Ovary (tissue), 9 donors: Measurements from ENCODE around the gene GXYLT2. TPM values are rescaled to one million over a fixed set of nuclear protein-coding genes. Genes with fewer than 3 reads are reported as not detected.
"Not testable (repeated sequence)": the region's sequence is repeated elsewhere in the genome, so short reads cannot be mapped to it uniquely, and the experiment has no call there.

Source experiments
- DNase-seq, 5 donors: peaks; one replicate each; pipeline ENCODE4 v3.0.0-alpha.2; 2019 to 2020
- H3K27ac ChIP-seq, 2 donors: fragments of 200-600 bp; one replicate each; pipeline versions ENCODE4 v1.5.1 to v1.8.0; 2019 to 2022
- H3K27me3 ChIP-seq: fragments of 200-600 bp; one replicate; pipeline ENCODE4 v1.8.0; 2022
- H3K36me3 ChIP-seq: fragments of 200-600 bp; sonication (generic); one replicate; pipeline ENCODE4 v1.5.1; 2019
- H3K4me1 ChIP-seq: one replicate; pipeline ENCODE4 v1.8.1; 2013; ENCODE audit warnings: mild to moderate bottlenecking, moderate library complexity; ENCODE audit not compliant: insufficient read depth
- H3K4me3 ChIP-seq: fragments of 200-600 bp; sonication (generic); one replicate; pipeline ENCODE4 v1.5.1; 2017
- H3K9me3 ChIP-seq, 2 donors: fragments of 200-600 bp in 1 of 2; sonication (generic) in 1 of 2; one replicate each; pipeline versions ENCODE4 v1.5.1 to v1.8.1; 2013 to 2019; ENCODE audit warnings: mild to moderate bottlenecking in 1 of 2, moderate library complexity in 1 of 2
- CTCF ChIP-seq, 3 donors: fragments of 450-650 bp in 2 of 3; fragments of 200-600 bp in 1 of 3; IDR thresholded peaks; one replicate each; pipeline versions ENCODE4 v1.5.1 to v1.8.0; 2016 to 2022; ENCODE audit warnings: antibody characterized with exemption in 3 of 3, mild to moderate bottlenecking in 1 of 3
- EP300 ChIP-seq: sonication (generic); formaldehyde crosslinking; IDR thresholded peaks from one replicate; pipeline ENCODE4 v1.6.1; 2017; ENCODE audit warnings: antibody characterized with exemption
- POLR2A ChIP-seq: fragments of 450-650 bp; IDR thresholded peaks from one replicate; pipeline ENCODE4 v1.6.1; 2017; ENCODE audit warnings: antibody characterized with exemption, mild to moderate bottlenecking, moderate library complexity
- WGBS, 3 donors: extraction: QIAGEN DNeasy Blood & Tissue Kit in 1 of 3; methylation state at CpG; one replicate each; pipeline versions ENCODE4 v1.1.5 to v1.1.7; 2013 to 2017; 5-methylcytosine and 5-hydroxymethylcytosine counted together
- intact Hi-C, 4 donors: fragments of 100-400 bp; cut with DNase I; formaldehyde crosslinking; loops; one replicate each; pipeline versions ENCODE4 v1.11.0 to v1.15.1; 2022 to 2023
- polyA plus RNA-seq, 2 donors: library from polyadenylated mRNA; stranded (reverse); fragments of 200-250 nt in 1 of 2; fragments of 350-450 nt in 1 of 2; fragmentation: Illumina TruSeq in 1 of 2; extraction: RNeasy Lipid Tissue Mini Kit (QIAGEN cat#74804) in 1 of 2; gene quantifications; one replicate each; pipeline ENCODE4 v1.2.3, GENCODE V29; 2013 to 2014
- total RNA-seq, 7 donors: library from RNA; depleted of rRNA in 2 of 7; stranded (reverse); fragments of >200 nt in 2 of 7; fragmentation: NEBNext Ultra II Directional in 3 of 7; extraction: Animal tissue kit (Norgen Biotek cat#: 25700) in 3 of 7; gene quantifications; one replicate each; pipeline versions ENCODE4 v1.1.0 to v1.2.4, GENCODE V29; 2016 to 2023
- donor health status: DM: no; HTN: no; CAD: no; lungs with moderate emphysema.
- donor health status: DM: no; HTN: no; CAD: no.
- donor health status: Bipolar disorder and iron deficiency.
- donor health status: DM: yes; HTN: yes; CAD: no.
- donor health status: DM: no; HTN: no; CAD: no.
- donor health status: DM: yes; HTN: yes; CAD: no.

The GXYLT2 gene
- total and polyA plus RNA-seq, 9 donors, result 9.4 to 86.0 (median 43.7) TPM

GRCh38 chr3:72914383-72914782 lies 26.5 kb downstream of the GXYLT2 start:
- intact Hi-C loops, result no loop called here
- no peaks in the 10 kb centered on the region for H3K36me3 ChIP-seq
- 93 to 99% (median 95%) methylated on average over 14 of the region's 14 CpGs for WGBS, 3 donors
- no peaks in the 10 kb centered on the region for H3K27me3 ChIP-seq
- no peak for TF ChIP-seq POLR2A
- no peak overlapping the region for H3K4me3 ChIP-seq
- H3K27ac ChIP-seq, result no peak overlapping the region
- DNase-seq, result no peak
- H3K9me3 ChIP-seq, result no peaks in the 10 kb centered on the region
- H3K4me1 ChIP-seq, result no peaks in the 10 kb centered on the region

DNA sequence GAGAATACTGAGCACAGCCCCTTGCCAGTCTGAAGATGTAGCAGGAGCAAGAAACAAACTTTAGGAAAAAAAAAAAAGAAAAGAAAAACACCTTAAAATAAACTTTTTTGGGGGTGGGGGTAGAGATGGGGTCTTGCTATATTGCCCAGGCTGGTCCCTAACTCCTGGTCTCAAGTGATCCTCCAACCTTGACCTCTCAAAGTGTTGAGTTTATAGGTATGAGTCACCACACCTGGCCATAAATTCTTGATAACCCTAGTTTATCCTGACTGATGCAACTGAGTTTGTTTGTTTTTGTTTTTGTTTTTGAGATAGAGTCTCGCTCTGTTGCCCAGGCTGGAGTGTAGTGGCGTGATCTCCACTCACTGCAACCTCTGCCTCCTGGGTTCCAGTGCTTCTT lies 28.4 kb downstream of the GXYLT2 start:
- intact Hi-C loops, result no loop called here
- DNase-seq, result no peak
- TF ChIP-seq POLR2A (no peak), EP300 (no peak), CTCF (IDR thresholded peaks at IDR 0.05) (no peak)

GRCh38 chr3:72919520-72919919 lies 31.7 kb downstream of the GXYLT2 start:
- H3K36me3 ChIP-seq, result no peaks in the 10 kb centered on the region
- no peaks in the 10 kb centered on the region for H3K9me3 ChIP-seq
- TF ChIP-seq CTCF (IDR thresholded peaks at IDR 0.05), result no peak
- no peak for TF ChIP-seq POLR2A
- TF ChIP-seq EP300, result no peak
- DNase-seq, result no peak
- H3K4me1 ChIP-seq, result no peaks in the 10 kb centered on the region
- H3K4me3 ChIP-seq, result no peak overlapping the region
- H3K27me3 ChIP-seq, result no peaks in the 10 kb centered on the region
- no peak overlapping the region for H3K27ac ChIP-seq
- WGBS, 3 donors, result 95 to 97% (median 95%) methylated on average over 8 of the region's 8 CpGs
- intact Hi-C loops, result no loop called here

More for the DNA sequence above, 28.4 kb downstream of the GXYLT2 start:
- Histone ChIP-seq H3K9me3 (no peaks in the 10 kb centered on the region), H3K36me3 (no peaks in the 10 kb centered on the region), H3K4me1 (no peaks in the 10 kb centered on the region), H3K27me3 (no peaks in the 10 kb centered on the region), H3K4me3 (no peak overlapping the region), H3K27ac (no peak overlapping the region)
- WGBS, 3 donors, result 86 to 94% (median 88%) methylated on average over 2 of the region's 2 CpGs

DNA sequence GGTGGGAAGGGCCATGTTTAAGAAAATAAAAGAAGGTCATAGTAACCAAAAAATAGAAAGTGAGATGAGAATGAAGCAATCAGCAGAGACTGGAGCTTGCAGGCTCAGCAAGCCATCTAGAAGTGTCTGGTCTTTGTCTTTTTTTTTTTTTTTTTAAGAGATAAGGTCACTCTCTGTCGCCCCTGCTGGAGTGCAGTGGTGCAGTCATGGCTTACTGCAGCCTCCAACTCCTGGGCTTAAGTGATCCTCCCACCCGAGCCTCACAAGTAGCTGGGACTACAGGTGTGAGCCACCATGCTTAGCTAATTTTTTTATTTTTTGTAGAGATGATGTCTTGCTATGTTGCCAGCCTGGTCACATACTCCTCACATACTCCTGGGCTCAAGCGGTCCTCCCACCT lies 36.2 kb downstream of the GXYLT2 start:
- 88 to 93% (median 92%) methylated on average over 3 of the region's 3 CpGs for WGBS, 3 donors
- Histone ChIP-seq H3K36me3 (no peaks in the 10 kb centered on the region), H3K27ac (no peak overlapping the region), H3K4me3 (no peak overlapping the region), H3K9me3 (no peaks in the 10 kb centered on the region), H3K27me3 (no peaks in the 10 kb centered on the region), H3K4me1 (no peaks in the 10 kb centered on the region)
- no peak for DNase-seq
- intact Hi-C loops, result no loop called here
- TF ChIP-seq CTCF (IDR thresholded peaks at IDR 0.05) (no peak), EP300 (no peak), POLR2A (no peak)

DNA sequence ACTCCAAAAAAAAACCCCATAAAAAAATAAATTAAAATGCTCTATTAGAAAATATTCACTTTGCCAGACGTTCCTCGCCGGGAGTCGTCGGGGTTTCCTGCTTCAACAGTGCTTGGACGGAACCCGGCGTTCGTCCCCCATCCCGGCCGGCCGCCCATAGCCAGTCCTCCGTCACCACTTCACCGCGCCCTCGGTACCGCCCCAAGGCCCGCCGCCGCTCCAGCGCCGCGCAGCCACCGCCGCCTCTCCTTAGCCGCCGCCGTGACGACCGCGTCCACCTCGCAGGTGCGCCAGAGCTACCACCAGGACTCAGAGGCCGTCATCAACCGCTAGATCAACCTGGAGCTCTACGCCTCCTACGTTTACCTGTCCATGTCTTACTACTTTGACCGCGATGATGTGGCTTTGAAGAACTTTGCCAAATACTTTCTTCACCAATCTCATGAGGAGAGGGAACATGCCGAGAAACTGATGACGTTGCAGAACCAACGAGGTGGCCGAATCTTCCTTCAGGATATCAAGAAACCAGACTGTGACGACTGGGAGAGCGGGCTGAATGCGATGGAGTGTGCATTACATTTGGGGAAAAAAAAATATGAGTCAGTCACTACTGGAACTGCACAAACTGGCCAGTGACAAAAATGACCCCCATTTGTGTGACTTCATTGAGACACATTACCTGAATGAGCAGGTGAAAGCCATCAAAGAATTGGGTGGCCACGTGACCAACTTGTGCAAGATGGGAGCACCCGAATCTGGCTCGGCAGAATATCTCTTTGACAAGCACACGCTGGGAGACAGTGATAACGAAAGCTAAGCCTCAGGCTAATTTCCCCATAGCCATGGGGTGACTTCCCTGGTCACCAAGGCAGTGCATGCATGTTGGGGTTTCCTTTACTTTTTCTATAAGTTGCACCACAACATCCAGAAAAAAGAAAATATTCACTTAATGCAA lies 41.2 kb downstream of the GXYLT2 start:
- H3K27ac ChIP-seq, DNase-seq, intact Hi-C loops, H3K9me3 ChIP-seq, H3K36me3 ChIP-seq, H3K4me3 ChIP-seq, H3K27me3 ChIP-seq, H3K4me1 ChIP-seq: not testable (repeated sequence)
- WGBS, 3 donors, result 86 to 88% (median 88%) methylated on average over 51 of the region's 51 CpGs
